A549 treated with RU486 at 1 μM for 4 hours (cell line): ENCODE data around the gene PLA2G4C. TPM values are rescaled to one million over a fixed set of nuclear protein-coding genes. Genes with fewer than 3 reads are reported as not detected.

ENCODE experiments used
- total RNA-seq: library from RNA; stranded (reverse); fragments of 200-300 nt; extraction: Qiagen RNA extraction; gene quantifications from 5 replicates; pipeline ENCODE4 v1.2.3, GENCODE V29; 2022; ENCODE audit warnings: low read depth

Gene PLA2G4C, protein sequence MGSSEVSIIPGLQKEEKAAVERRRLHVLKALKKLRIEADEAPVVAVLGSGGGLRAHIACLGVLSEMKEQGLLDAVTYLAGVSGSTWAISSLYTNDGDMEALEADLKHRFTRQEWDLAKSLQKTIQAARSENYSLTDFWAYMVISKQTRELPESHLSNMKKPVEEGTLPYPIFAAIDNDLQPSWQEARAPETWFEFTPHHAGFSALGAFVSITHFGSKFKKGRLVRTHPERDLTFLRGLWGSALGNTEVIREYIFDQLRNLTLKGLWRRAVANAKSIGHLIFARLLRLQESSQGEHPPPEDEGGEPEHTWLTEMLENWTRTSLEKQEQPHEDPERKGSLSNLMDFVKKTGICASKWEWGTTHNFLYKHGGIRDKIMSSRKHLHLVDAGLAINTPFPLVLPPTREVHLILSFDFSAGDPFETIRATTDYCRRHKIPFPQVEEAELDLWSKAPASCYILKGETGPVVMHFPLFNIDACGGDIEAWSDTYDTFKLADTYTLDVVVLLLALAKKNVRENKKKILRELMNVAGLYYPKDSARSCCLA
- 9.6 to 16.9 TPM (median 11.3 TPM) in 5 replicates for total RNA-seq

DNA sequence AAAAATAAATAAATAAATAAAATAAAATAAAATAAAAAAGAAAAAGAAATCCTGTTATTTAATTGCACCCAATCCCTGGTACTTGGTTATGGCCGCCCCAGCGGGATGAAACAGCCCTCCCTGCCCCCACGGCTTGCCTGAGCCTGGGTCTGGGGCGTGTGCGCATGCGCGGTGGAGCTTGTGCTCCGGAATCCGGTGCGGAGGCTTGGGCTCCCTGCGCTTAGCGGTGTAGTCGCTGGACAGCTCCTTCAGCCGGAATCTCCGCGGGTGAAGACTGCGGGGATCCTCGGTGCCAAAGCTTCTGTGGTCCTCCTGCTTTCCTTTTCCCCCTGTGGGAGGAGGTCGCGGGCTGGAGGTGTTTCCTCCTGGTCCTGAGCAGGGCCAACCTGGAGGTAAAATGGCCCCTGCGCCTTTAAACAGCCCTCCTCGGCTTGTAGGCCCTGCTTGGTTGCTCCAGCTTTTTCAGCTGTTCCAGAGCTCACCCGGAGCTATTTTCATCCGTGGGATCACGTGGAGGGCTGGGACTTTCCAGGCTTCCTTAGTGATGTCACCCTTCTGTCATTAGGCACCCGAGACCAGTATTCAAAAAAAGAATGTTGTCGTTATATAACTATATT, at the start of gene PLA2G4C:
Gene PLA2G4C (minus strand): TSS at position 468 of the 617 bp plus-strand sequence. CDS start 4,288 bp downstream, outside the sequence.

DNA sequence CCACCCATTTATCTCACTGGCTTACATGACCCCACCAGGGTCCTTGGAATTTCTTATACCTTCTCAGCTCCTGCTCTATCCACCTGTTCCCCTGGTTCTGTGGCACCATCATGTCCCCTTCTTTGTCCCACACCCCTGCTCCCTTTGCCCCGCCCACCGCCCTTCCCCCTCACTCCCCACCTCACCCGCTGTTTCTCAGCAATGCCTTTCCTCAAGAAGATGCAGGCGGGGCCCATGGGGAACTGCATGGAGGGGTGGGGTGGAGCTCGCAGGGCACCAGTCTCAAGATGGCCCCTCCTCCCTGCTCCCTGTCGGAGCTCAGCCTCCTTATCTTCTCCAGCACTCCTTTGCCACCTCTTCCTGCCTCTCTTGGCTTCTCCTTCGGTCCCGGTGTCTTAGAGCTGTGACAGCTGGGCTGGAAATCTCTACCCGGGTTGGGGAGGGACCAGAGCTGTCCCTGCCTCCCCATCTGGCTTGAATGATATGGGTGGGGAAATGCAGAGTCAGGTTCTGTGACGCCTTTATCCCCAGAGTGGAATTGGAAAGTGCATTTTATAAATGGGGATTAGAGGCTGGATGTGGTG, 66.8 kb downstream of the PLA2G4C start, which contains the start of gene CABP5:
Gene CABP5 (minus strand): TSS at position 405 of the 584 bp plus-strand sequence. CDS start 157 bp downstream, at position 248.

Other genes starting within 250 kb of the PLA2G4C start
- not detected in 5 replicates for gene SULT2A1, start 224.5 kb downstream of the PLA2G4C start, total RNA-seq
- not detected in 5 replicates for gene BSPH1, start 118.6 kb downstream of the PLA2G4C start, total RNA-seq
- gene ELSPBP1, start 116.2 kb downstream of the PLA2G4C start, total RNA-seq: not detected in 5 replicates
- gene CABP5, start 66.7 kb downstream of the PLA2G4C start, total RNA-seq: not detected in 5 replicates
- gene LIG1, start 59.5 kb upstream of the PLA2G4C start, total RNA-seq: 60.8 to 71.7 TPM (median 66.9 TPM) in 5 replicates
- gene ZSWIM9, start 59.9 kb upstream of the PLA2G4C start, total RNA-seq: 5.8 to 9.1 TPM (median 6.9 TPM) in 5 replicates
- 15.9 to 18.1 TPM (median 16.8 TPM) in 5 replicates for gene CARD8, start 145.1 kb upstream of the PLA2G4C start, total RNA-seq
- 4.8 to 7.2 TPM (median 5.7 TPM) in 5 replicates for gene ZNF114, start 159.3 kb upstream of the PLA2G4C start, total RNA-seq
- gene EMP3, start 214.7 kb upstream of the PLA2G4C start, total RNA-seq: 441 to 494 TPM (median 477 TPM) in 5 replicates